Upper lobe of right lung (tissue), 1 donor: ENCODE data around the gene IP6K2. TPM values are rescaled to one million over a fixed set of nuclear protein-coding genes. Genes with fewer than 3 reads are reported as not detected.
"Not testable (repeated sequence)": the region's sequence is repeated elsewhere in the genome, so short reads cannot be mapped to it uniquely, and the experiment has no call there.

Experiments used
- ATAC-seq: fragments of 200-7000 bp; cut with Tn5 transposase; one replicate; pipeline ENCODE4 v1.9.1; 2020; ENCODE audit warnings: mild to moderate bottlenecking, moderate library complexity
- DNase-seq: peaks from one replicate; pipeline ENCODE4 v3.0.0-alpha.2; 2020
- H3K27ac ChIP-seq: fragments of 200-600 bp; one replicate; pipeline ENCODE4 v1.8.0; 2022
- H3K27me3 ChIP-seq: fragments of 200-600 bp; one replicate; pipeline ENCODE4 v1.8.0; 2022; ENCODE audit warnings: mild to moderate bottlenecking
- H3K36me3 ChIP-seq: fragments of 200-600 bp; one replicate; pipeline ENCODE4 v1.8.0; 2022
- H3K4me1 ChIP-seq: fragments of 200-600 bp; one replicate; pipeline ENCODE4 v1.8.0; 2022
- H3K4me3 ChIP-seq: fragments of 200-600 bp; one replicate; pipeline ENCODE4 v1.8.0; 2022; ENCODE audit warnings: mild to moderate bottlenecking
- H3K9me3 ChIP-seq: fragments of 200-600 bp; one replicate; pipeline ENCODE4 v1.8.0; 2022
- intact Hi-C: fragments of 100-400 bp; cut with DNase I; formaldehyde crosslinking; loops from one replicate; pipeline ENCODE4 v1.11.0; 2022
- total RNA-seq: library from RNA; stranded (reverse); fragmentation: NEBNext Ultra II Directional; extraction: Animal tissue kit (Norgen Biotek cat#: 25700); gene quantifications from one replicate; pipeline ENCODE4 v1.2.1, GENCODE V29; 2021
- TF ChIP-seq, protein P1 (sequence below): fragments of 200-600 bp; IDR thresholded peaks from one replicate; pipeline ENCODE4 v1.8.0; 2022; ENCODE audit warnings: antibody characterized with exemption
- donor health status: DM: no; HTN: yes; CAD: no; lungs with severe emphysema.

IP6K2 gene
- total RNA-seq, 1 donor from 2014 or later = 44.2 TPM

DNA sequence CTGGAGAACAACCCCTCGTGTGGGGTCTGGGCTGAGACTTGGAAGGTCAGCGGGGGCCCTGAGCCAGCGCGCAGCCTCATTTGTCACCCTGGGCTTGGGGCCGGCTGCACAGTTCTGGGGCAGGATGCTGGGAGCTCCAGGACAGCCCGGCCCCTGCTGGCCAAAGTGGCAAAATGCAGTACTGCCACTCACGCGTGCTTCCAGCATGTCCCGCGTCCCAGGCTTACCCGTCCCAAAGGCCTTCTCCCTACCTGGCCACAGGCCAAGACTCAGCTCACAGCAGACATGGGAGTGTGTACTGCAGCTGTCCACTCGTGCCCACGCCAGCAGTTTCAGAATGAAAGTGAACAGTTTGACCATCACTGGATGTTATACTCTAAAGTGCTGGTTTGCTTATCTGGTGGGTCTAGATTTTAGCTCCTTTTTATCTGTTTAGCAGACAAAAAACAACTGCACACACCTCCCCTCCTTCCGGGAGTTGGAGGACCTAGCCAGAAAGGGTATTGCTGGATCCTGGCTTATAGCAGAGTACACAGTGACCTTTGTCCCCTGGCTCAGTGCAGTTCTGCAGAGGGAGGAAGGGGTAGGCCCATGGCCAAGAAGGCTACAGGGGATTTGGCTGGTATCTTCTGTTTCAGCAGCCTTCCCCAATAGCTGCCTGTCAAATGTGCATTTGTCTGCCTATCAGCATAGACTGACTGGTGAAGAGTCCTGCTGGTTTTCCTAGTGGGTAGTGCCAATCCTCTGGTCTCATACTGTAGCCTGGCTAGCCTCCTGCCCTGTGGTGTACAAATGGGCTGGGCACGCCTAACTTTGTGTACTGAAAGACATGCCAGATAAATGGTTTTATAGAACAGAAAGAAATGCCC, 23.2 kb upstream of the IP6K2 start:
- DNase-seq (peak; percentile 91), ATAC-seq (peak; percentile 95)
- H3K4me3 ChIP-seq = no peak overlapping the region
- H3K9me3 ChIP-seq = no peaks in the 10 kb centered on the region
- TF ChIP-seq, protein P1, sequence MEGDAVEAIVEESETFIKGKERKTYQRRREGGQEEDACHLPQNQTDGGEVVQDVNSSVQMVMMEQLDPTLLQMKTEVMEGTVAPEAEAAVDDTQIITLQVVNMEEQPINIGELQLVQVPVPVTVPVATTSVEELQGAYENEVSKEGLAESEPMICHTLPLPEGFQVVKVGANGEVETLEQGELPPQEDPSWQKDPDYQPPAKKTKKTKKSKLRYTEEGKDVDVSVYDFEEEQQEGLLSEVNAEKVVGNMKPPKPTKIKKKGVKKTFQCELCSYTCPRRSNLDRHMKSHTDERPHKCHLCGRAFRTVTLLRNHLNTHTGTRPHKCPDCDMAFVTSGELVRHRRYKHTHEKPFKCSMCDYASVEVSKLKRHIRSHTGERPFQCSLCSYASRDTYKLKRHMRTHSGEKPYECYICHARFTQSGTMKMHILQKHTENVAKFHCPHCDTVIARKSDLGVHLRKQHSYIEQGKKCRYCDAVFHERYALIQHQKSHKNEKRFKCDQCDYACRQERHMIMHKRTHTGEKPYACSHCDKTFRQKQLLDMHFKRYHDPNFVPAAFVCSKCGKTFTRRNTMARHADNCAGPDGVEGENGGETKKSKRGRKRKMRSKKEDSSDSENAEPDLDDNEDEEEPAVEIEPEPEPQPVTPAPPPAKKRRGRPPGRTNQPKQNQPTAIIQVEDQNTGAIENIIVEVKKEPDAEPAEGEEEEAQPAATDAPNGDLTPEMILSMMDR = peak; percentile 91
- peak overlapping the region; percentile 58 for H3K27ac ChIP-seq
- H3K36me3 ChIP-seq = no peaks in the 10 kb centered on the region
- no peaks in the 10 kb centered on the region for H3K27me3 ChIP-seq
- H3K4me1 ChIP-seq = peaks cover 32% of the 10 kb centered on the region
- intact Hi-C loops = no loop called here

DNA sequence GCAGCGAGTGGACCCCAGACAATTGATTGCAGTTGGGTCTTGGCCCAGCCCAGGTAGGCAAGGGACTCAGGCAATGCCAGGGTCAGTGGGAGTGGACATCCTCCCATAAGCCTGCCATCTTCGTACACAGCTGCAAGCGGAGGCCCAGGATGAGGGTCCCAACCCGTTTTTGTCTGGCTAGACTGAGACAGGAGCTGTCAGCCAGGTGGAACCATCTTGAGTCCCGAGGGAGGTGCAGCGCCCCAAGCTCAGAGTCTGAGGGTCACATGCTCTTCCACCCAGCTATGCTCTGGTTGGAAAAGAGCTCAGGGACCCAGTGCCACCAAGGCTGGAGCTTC, 22.6 kb upstream of the IP6K2 start:
- DNase-seq (no peak), ATAC-seq (no peak)
- H3K27me3 ChIP-seq = no peaks in the 10 kb centered on the region
- H3K4me1 ChIP-seq = peaks cover 32% of the 10 kb centered on the region
- H3K36me3 ChIP-seq = no peaks in the 10 kb centered on the region
- peak overlapping the region; percentile 58 for H3K27ac ChIP-seq
- no peak overlapping the region for H3K4me3 ChIP-seq
- intact Hi-C loops = no loop called here
- TF ChIP-seq, protein P1 = no peak
- no peaks in the 10 kb centered on the region for H3K9me3 ChIP-seq

DNA sequence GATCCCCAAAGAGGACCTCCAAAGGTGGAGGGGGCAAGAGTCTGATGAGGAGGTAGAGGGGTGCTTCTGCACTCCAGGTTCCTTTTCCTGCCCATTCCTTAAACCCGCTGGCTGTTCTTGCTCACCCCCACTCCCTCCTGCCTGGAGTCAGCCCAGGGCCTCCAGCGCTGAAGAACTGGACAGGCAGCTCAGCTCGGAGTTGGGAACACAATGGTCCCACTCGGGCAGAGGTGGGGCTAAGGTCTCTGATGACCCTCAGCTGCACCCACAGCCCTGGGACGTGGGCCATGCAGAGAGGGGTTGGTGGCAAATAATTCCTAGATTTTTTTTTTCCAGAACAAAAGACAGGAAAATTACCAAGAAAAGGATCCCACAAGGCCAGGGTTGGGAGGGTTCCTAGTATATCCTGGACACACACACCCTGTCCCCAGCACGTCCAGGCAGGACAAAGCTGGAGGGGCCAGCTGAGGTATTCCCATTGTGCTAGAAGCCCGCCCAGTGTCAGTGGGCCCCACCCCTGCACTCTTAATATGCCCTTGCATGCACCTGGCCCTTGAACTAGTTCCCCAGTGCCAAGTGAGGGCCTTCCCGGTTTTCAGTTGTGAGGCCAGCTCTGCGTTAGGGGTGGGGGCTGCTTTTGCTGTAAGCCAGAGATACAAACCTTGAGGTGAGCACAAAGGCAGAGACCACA, 22.1 kb upstream of the IP6K2 start:
- H3K36me3 ChIP-seq = no peaks in the 10 kb centered on the region
- ATAC-seq = no peak
- intact Hi-C loops = no loop called here

DNA sequence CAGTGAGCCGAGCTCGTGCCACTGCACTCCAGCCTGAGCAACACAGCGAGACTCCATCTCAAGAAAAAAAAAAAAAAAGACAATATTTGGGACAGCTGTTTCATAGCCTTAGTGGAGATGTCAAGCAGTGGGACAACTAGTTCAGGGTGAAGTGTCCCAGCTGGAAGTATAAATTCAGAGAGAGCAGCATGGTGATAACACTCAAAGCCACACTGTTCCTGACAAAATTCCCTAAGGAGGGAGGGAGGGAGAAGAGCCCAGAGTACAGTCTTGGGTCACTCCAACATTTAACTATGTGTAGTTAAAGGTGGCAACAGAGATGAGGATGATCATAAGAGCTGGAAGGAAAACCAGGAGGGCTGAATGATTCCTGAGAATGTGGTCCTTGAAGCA, 21.1 kb upstream of the IP6K2 start:
- no peaks in the 10 kb centered on the region for H3K9me3 ChIP-seq
- ATAC-seq = peak; percentile 26
- no peaks in the 10 kb centered on the region for H3K27me3 ChIP-seq
- H3K36me3 ChIP-seq = no peaks in the 10 kb centered on the region
- H3K4me3 ChIP-seq = no peak overlapping the region
- DNase-seq = no peak
- intact Hi-C loops = no loop called here
- TF ChIP-seq, protein P1 = no peak
- H3K4me1 ChIP-seq = peaks cover 32% of the 10 kb centered on the region
- H3K27ac ChIP-seq = no peak overlapping the region

More for the DNA sequence above, 22.1 kb upstream of the IP6K2 start:
- H3K4me1 ChIP-seq = peaks cover 32% of the 10 kb centered on the region
- H3K4me3 ChIP-seq = no peak overlapping the region
- H3K9me3 ChIP-seq = no peaks in the 10 kb centered on the region
- peak overlapping the region; percentile 58 for H3K27ac ChIP-seq
- TF ChIP-seq, protein P1 = no peak
- no peak for DNase-seq
- no peaks in the 10 kb centered on the region for H3K27me3 ChIP-seq

DNA sequence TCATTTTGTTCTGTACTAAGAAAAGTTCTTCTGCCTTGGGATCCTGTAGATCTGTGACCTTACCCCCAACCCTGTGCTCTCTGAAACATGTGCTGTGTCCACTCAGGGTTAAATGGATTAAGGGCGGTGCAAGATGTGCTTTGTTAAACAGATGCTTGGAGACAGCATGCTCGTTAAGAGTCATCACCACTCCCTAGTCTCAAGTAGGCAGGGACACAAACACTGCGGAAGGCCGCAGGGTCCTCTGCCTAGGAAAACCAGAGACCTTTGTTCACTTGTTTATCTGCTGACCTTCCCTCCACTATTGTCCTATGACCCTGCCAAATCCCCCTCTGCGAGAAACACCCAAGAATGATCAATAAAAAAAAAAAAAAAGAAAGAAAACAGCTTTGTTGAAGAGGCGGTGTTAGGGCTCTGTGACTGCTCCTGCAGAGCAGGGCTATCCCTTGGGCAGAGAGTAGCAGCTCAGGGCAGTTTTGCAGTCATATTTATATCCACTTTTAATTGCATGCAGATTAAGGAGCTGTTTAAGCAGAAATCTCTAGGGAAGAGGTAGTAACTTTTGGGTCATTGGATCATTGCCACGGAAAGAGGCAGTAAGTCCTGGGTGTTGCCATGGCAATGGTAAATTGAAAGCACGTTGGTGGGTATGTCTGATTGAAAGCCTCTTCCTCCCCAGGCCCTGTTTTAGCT, 18.2 kb upstream of the IP6K2 start:
- H3K36me3 ChIP-seq, H3K27me3 ChIP-seq, intact Hi-C loops, DNase-seq, H3K27ac ChIP-seq, H3K9me3 ChIP-seq, ATAC-seq, H3K4me3 ChIP-seq: not testable (repeated sequence)
- peaks cover 29% of the 10 kb centered on the region for H3K4me1 ChIP-seq

DNA sequence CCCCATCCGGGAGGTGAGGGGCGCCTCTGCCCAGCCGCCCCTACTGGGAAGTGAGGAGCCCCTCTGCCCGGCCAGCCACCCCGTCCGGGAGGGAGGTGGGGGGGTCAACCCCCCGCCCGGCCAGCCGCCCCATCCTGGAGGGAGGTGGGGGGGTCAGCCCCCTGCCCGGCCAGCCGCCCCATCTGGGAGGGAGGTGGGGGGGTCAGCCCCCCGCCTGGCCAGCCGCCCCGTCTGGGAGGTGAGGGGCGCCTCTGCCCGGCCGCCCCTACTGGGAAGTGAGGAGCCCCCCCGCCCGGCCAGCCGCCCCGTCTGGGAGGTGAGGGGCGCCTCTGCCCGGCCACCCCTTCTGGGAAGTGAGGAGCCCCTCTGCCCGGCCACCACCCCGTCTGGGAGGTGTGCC, 17.5 kb upstream of the IP6K2 start:
- peaks cover 22% of the 10 kb centered on the region for H3K4me1 ChIP-seq
- intact Hi-C loops, ATAC-seq, H3K27ac ChIP-seq, H3K27me3 ChIP-seq, H3K9me3 ChIP-seq, H3K36me3 ChIP-seq, H3K4me3 ChIP-seq, DNase-seq: not testable (repeated sequence)

DNA sequence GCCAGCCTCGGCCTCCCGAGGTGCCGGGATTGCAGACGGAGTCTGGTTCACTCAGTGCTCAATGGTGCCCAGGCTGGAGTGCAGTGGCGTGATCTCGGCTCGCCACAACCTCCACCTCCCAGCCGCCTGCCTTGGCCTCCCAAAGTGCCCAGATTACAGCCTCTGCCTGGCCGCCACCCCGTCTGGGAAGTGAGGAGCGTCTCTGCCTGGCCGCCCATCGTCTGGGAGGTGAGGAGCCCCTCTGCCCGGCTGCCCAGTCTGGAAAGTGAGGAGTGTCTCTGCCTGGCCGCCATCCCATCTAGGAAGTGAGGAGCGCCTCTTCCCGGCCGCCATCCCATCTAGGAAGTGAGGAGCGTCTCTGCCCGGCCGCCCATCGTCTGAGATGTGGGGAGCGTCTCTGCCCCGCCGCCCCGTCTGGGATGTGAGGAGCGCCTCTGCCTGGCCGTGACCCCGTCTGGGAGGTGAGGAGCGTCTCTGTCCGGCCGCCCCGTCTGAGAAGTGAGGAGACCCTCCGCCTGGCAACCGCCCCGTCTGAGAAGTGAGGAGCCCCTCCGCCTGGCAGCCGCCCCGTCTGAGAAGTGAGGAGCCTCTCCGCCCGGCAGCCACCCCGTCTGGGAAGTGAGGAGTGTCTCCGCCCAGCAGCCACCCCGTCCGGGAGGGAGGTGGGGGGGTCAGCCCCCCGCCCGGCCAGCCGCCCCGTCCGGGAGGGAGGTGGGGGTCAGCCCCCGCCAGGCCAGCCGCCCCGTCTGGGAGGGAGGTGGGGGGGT, 16.9 kb upstream of the IP6K2 start:
- H3K4me3 ChIP-seq, DNase-seq, ATAC-seq, H3K36me3 ChIP-seq, H3K27ac ChIP-seq, H3K27me3 ChIP-seq, H3K9me3 ChIP-seq, intact Hi-C loops: not testable (repeated sequence)
- H3K4me1 ChIP-seq = peaks cover 16% of the 10 kb centered on the region
